H1 (cell line): ENCODE data around the gene FBP1. TPM values are rescaled to one million over a fixed set of nuclear protein-coding genes. Genes with fewer than 3 reads are reported as not detected.

Experiments used
- CTCF ChIA-PET: fragments of 300-600 bp; sonication (Branson Sonifier 250); formaldehyde crosslinking; loops from one replicate; lab custom pipeline; 2021; ENCODE audit not compliant: partially characterized antibody; lab: Charles Lee
- POLR2A ChIA-PET: fragments of 300-600 bp; sonication (Branson Sonifier 250); formaldehyde crosslinking; loops from one replicate; lab custom pipeline; 2021; ENCODE audit warnings: inconsistent platforms; ENCODE audit not compliant: partially characterized antibody; lab: Charles Lee
- DNase-seq, 2 experiments: peaks; one replicate each; pipeline versions ENCODE4 v3.0.0 to v3.0.0-alpha.2; 2010 to 2022; ENCODE audit warnings: low spot score in 2 of 2, low read depth in 1 of 2, mixed read lengths in 1 of 2
- FAIRE-seq: peaks from 2 replicates; lab custom pipeline; 2011; peaks lifted over from hg19 to GRCh38; lab: Jason Lieb, UNC
- H2AFZ ChIP-seq: 2 replicates; pipeline ENCODE4 v1.8.1; 2012; ENCODE audit warnings: low read length, inconsistent platforms
- H2AK5ac ChIP-seq: 2 replicates; pipeline ENCODE4 v1.6.1; 2013; ENCODE audit warnings: low read depth, low read length
- H2BK120ac ChIP-seq: replicated peaks from 2 replicates; pipeline ENCODE3; 2013; ENCODE audit warnings: low read depth, low read length, inconsistent platforms
- H2BK12ac ChIP-seq: 2 replicates; pipeline ENCODE4 v1.6.1; 2013; ENCODE audit warnings: low read depth, low read length
- H2BK15ac ChIP-seq: 2 replicates; pipeline ENCODE4 v1.6.1; 2013; ENCODE audit warnings: low read length
- H2BK20ac ChIP-seq: 2 replicates; pipeline ENCODE4 v1.6.1; 2013; ENCODE audit warnings: low read length
- H2BK5ac ChIP-seq: 2 replicates; pipeline ENCODE4 v1.6.1; 2013; ENCODE audit warnings: low read depth, low read length
- H3K14ac ChIP-seq: 2 replicates; pipeline ENCODE4 v1.6.1; 2013; ENCODE audit warnings: inconsistent platforms; ENCODE audit not compliant: insufficient read length
- H3K18ac ChIP-seq: 2 replicates; pipeline ENCODE4 v1.6.1; 2013; ENCODE audit warnings: low read length; ENCODE audit errors: extremely low read depth
- H3K23ac ChIP-seq: 2 replicates; pipeline ENCODE4 v1.6.1; 2013; ENCODE audit warnings: inconsistent platforms; ENCODE audit not compliant: insufficient read length
- H3K23me2 ChIP-seq: 2 replicates; pipeline ENCODE4 v1.6.1; 2013; ENCODE audit warnings: low read depth, low read length
- H3K27ac ChIP-seq: 2 replicates; pipeline ENCODE4 v1.6.1; 2011; ENCODE audit warnings: low read depth, low read length, inconsistent platforms
- H3K27me3 ChIP-seq, 4 experiments: replicated peaks in 1 of 4; 1 replicate in 1 of 4; 2 replicates in 3 of 4; pipeline versions ENCODE4 v1.6.1 to v1.8.1; 2011 to 2013; ENCODE audit warnings: low read length in 3 of 4, mild to moderate bottlenecking in 3 of 4, inconsistent platforms in 2 of 4, mixed read lengths in 2 of 4, moderate library complexity in 1 of 4; ENCODE audit not compliant: control insufficient read depth in 3 of 4, insufficient read depth in 3 of 4; ENCODE audit errors: extremely low read depth in 1 of 4
- H3K36me3 ChIP-seq, 4 experiments: 2 replicates each; pipeline versions ENCODE4 v1.6.1 to v1.8.1; 2011 to 2013; ENCODE audit warnings: mild to moderate bottlenecking in 4 of 4, low read length in 3 of 4, moderate library complexity in 2 of 4, control low read depth in 1 of 4, inconsistent platforms in 1 of 4; ENCODE audit not compliant: insufficient read depth in 4 of 4, control insufficient read depth in 2 of 4
- H3K4ac ChIP-seq: replicated peaks from 2 replicates; pipeline ENCODE3; 2013; ENCODE audit warnings: low read length, low read depth, mixed read lengths, inconsistent platforms; ENCODE audit not compliant: insufficient read length
- H3K4me1 ChIP-seq, 4 experiments: replicated peaks in 1 of 4; 1 replicate in 1 of 4; 2 replicates in 3 of 4; pipeline versions ENCODE4 v1.6.1 to v1.8.1; 2011 to 2013; ENCODE audit warnings: low read length in 3 of 4, inconsistent platforms in 2 of 4, mixed read lengths in 1 of 4; ENCODE audit not compliant: insufficient read depth in 4 of 4, control insufficient read depth in 3 of 4
- H3K4me2 ChIP-seq, 2 experiments: 2 replicates each; pipeline versions ENCODE4 v1.6.1 to v1.8.1; 2011 to 2013; ENCODE audit warnings: low read depth in 2 of 2, low read length in 2 of 2, control low read depth in 1 of 2, inconsistent platforms in 1 of 2, mild to moderate bottlenecking in 1 of 2; ENCODE audit not compliant: insufficient read depth in 1 of 2
- H3K4me3 ChIP-seq, 4 experiments: fragments of 200-600, 300-600 bp in 1 of 4; sonication (generic), shearing (Covaris generic), sonication (Bioruptor Twin) in 1 of 4; 2 replicates each; pipeline versions ENCODE4 v1.5.1 to v1.8.1; 2011 to 2016; ENCODE audit warnings: low read length in 4 of 4, low read depth in 3 of 4, control low read depth in 2 of 4, inconsistent platforms in 2 of 4, mild to moderate bottlenecking in 2 of 4, mixed read lengths in 1 of 4, moderate library complexity in 1 of 4; ENCODE audit not compliant: insufficient read depth in 2 of 4; ENCODE audit errors: extremely low read depth in 1 of 4
- H3K56ac ChIP-seq: replicated peaks from 2 replicates; pipeline ENCODE3; 2013; ENCODE audit warnings: low read depth, mild to moderate bottlenecking, mixed read lengths, low read length, inconsistent platforms; ENCODE audit not compliant: insufficient read length
- H3K79me1 ChIP-seq: 2 replicates; pipeline ENCODE4 v1.6.1; 2013; ENCODE audit warnings: low read depth, low read length, control low read depth
- H3K79me2 ChIP-seq, 2 experiments: 2 replicates each; pipeline versions ENCODE4 v1.6.1 to v1.8.1; 2012 to 2013; ENCODE audit warnings: low read length in 2 of 2, mild to moderate bottlenecking in 2 of 2, inconsistent platforms in 1 of 2; ENCODE audit not compliant: insufficient read depth in 2 of 2, control insufficient read depth in 1 of 2
- H3K9ac ChIP-seq, 4 experiments: replicated peaks in 1 of 4; 1 replicate in 1 of 4; 2 replicates in 3 of 4; pipeline versions ENCODE4 v1.6.1 to v1.8.1; 2011 to 2013; ENCODE audit warnings: low read depth in 3 of 4, low read length in 3 of 4, control low read depth in 2 of 4, mild to moderate bottlenecking in 2 of 4, moderate library complexity in 2 of 4, inconsistent platforms in 1 of 4; ENCODE audit errors: extremely low read depth in 1 of 4
- H3K9me3 ChIP-seq, 2 experiments: 2 replicates each; pipeline versions ENCODE4 v1.6.1 to v1.8.1; 2012 to 2013; ENCODE audit warnings: mild to moderate bottlenecking in 2 of 2, moderate library complexity in 2 of 2, control low read depth in 1 of 2, inconsistent platforms in 1 of 2, low read depth in 1 of 2, low read length in 1 of 2, mixed read lengths in 1 of 2; ENCODE audit not compliant: insufficient read depth in 2 of 2
- H4K20me1 ChIP-seq, 2 experiments: replicated peaks in 1 of 2; 2 replicates each; pipeline versions ENCODE3 to v1.8.1; 2011 to 2013; ENCODE audit warnings: inconsistent platforms in 2 of 2, low read length in 2 of 2, mild to moderate bottlenecking in 1 of 2; ENCODE audit not compliant: insufficient read depth in 2 of 2, control insufficient read depth in 1 of 2
- H4K5ac ChIP-seq: 2 replicates; pipeline ENCODE4 v1.6.1; 2013; ENCODE audit warnings: low read length, low read depth, mixed read lengths, inconsistent platforms; ENCODE audit not compliant: insufficient read length
- H4K8ac ChIP-seq: 2 replicates; pipeline ENCODE4 v1.8.0; 2013; ENCODE audit warnings: mild to moderate bottlenecking, moderate library complexity, low read length, inconsistent platforms; ENCODE audit not compliant: insufficient read depth; ENCODE audit errors: extremely low read depth
- H4K91ac ChIP-seq: replicated peaks from 2 replicates; pipeline ENCODE3; 2013; ENCODE audit warnings: low read length, mixed read lengths, inconsistent platforms; ENCODE audit not compliant: insufficient read length
- CHD1 ChIP-seq: IDR thresholded peaks from 2 replicates; pipeline ENCODE4 v1.6.1; 2012; ENCODE audit warnings: low read depth, low read length, improper control_type of control experiment
- FOSL1 ChIP-seq: IDR thresholded peaks from 2 replicates; pipeline ENCODE4 v1.6.1; 2011; ENCODE audit warnings: mild to moderate bottlenecking, low read depth, low read length, moderate library complexity; ENCODE audit not compliant: insufficient read depth
- GABPA ChIP-seq: IDR thresholded peaks from 2 replicates; pipeline ENCODE4 v1.6.1; 2011; ENCODE audit warnings: mild to moderate bottlenecking, low read length, moderate library complexity, borderline replicate concordance; ENCODE audit not compliant: insufficient read depth
- GTF2F1 ChIP-seq: IDR thresholded peaks from 2 replicates; pipeline ENCODE4 v1.6.1; 2012; ENCODE audit warnings: low read depth, low read length, improper control_type of control experiment, borderline replicate concordance
- HDAC2 ChIP-seq, 2 experiments: fragments of 300-600 bp in 1 of 2; sonication (generic) in 1 of 2; IDR thresholded peaks; 2 replicates each; pipeline ENCODE4 v1.6.1; 2011 to 2012; ENCODE audit warnings: low read depth in 2 of 2, low read length in 2 of 2, mild to moderate bottlenecking in 2 of 2, moderate library complexity in 2 of 2, borderline replicate concordance in 1 of 2, inconsistent platforms in 1 of 2
- KDM1A ChIP-seq: fragments of 200-600, 300-600 bp; sonication (generic); IDR thresholded peaks from 2 replicates; pipeline ENCODE4 v1.7.1; 2016; ENCODE audit warnings: mild to moderate bottlenecking, low read length, borderline replicate concordance
- POU5F1 ChIP-seq: IDR thresholded peaks from 2 replicates; pipeline ENCODE4 v1.6.1; 2011; ENCODE audit warnings: low read depth, mild to moderate bottlenecking, low read length, moderate library complexity
- RBBP5 ChIP-seq: IDR thresholded peaks from 2 replicates; pipeline ENCODE4 v1.7.1; 2012; ENCODE audit warnings: low read depth, mild to moderate bottlenecking, inconsistent platforms, low read length, moderate library complexity, borderline replicate concordance
- SAP30 ChIP-seq: fragments of 300-600 bp; sonication (generic); IDR thresholded peaks from 2 replicates; pipeline ENCODE4 v1.7.1; 2012; ENCODE audit warnings: low read length, moderate library complexity, mild to moderate bottlenecking, inconsistent platforms; ENCODE audit not compliant: insufficient read depth, insufficient replicate concordance
- SIRT6 ChIP-seq: IDR thresholded peaks from one replicate; pipeline ENCODE4 v1.7.1; 2012; ENCODE audit warnings: low read length, inconsistent platforms
- SUZ12 ChIP-seq: fragments of 200-600 bp; sonication (generic); IDR thresholded peaks from 2 replicates; pipeline ENCODE4 v1.6.1; 2012; ENCODE audit warnings: mild to moderate bottlenecking, inconsistent platforms, low read length, moderate library complexity, mixed read lengths
- ZNF274 ChIP-seq: IDR thresholded peaks from 2 replicates; pipeline ENCODE4 v1.7.0; 2012; ENCODE audit warnings: low read length, borderline replicate concordance; ENCODE audit errors: extremely low read depth
- WGBS, 2 experiments: shearing (Covaris generic) in 1 of 2; methylation state at CpG; one replicate each; pipeline versions ENCODE4 v1.1.6 to v1.1.7; 2013 to 2015; ENCODE audit warnings: low lambda C conversion rate in 2 of 2, mixed read lengths in 2 of 2, inconsistent platforms in 1 of 2, low coverage in 1 of 2, missing lambda C conversion rate in 1 of 2; ENCODE audit not compliant: insufficient replicate concordance in 2 of 2, insufficient coverage in 1 of 2, insufficient read length in 1 of 2; ENCODE audit errors: extremely low coverage in 1 of 2, missing lambda C conversion rate in 1 of 2; 5-methylcytosine and 5-hydroxymethylcytosine counted together
- polyA plus RNA-seq, 7 experiments: library from polyadenylated mRNA; depleted of rRNA in 3 of 7; stranded (reverse) in 5 of 7; unstranded in 2 of 7; fragments of >200 nt in 5 of 7; fragments of 200-250 nt in 2 of 7; gene quantifications; 1 replicate in 5 of 7; 2 replicates in 1 of 7; 4 replicates in 1 of 7; pipeline versions ENCODE4 v1.2.1 to v1.2.3, GENCODE V29; 2011 to 2013; ENCODE audit warnings: missing spikeins in 2 of 7, mixed read lengths in 2 of 7
- total RNA-seq: library from RNA; stranded (reverse); fragmentation: NEBNext Ultra II Directional; extraction: Animal tissue kit (Norgen Biotek cat#: 25700); gene quantifications from 2 replicates; pipeline ENCODE4 v1.2.1, GENCODE V29; 2021
- TF ChIP-seq, protein P1 (sequence below): IDR thresholded peaks from 2 replicates; pipeline ENCODE4 v1.6.1; 2011; ENCODE audit warnings: low read depth, mild to moderate bottlenecking, low read length; ENCODE audit not compliant: insufficient read depth

FBP1 gene
- total and polyA plus RNA-seq, 2 of the 8 experiments (the other 6 are each of a cell fraction or from before 2014, with no cell fraction given), result 1.0 to 4.1 TPM

GRCh38 chr9:94560237-94560636, 79.1 kb downstream of the FBP1 start:
- Histone ChIP-seq H3K79me2 (peaks cover 0 to 22% of the 10 kb centered on the region in 2 experiments; a peak in 2 of 4 replicates), H4K5ac (no peak overlapping the region), H3K18ac (no peak overlapping the region), H3K79me1 (no peaks in the 10 kb centered on the region), H3K14ac (no peak overlapping the region), H3K23ac (no peak overlapping the region), H3K23me2 (peaks cover 3% of the 10 kb centered on the region; the same call in 1 of the 2 replicates), H3K4me3 (no peak overlapping the region), H4K91ac (no peak overlapping the region), H2BK12ac (no peak overlapping the region), H3K27me3 (no peaks in the 10 kb centered on the region; a peak in 1 of 7 replicates), H2AK5ac (no peak overlapping the region), H3K27ac (no peak overlapping the region), H3K9me3 (no peaks in the 10 kb centered on the region), H3K36me3 (peaks cover 2 to 8% (median 6%) of the 10 kb centered on the region in 4 experiments; a peak in 4 of 8 replicates), H3K4me2 (no peak overlapping the region), H2BK120ac (no peak overlapping the region), H2BK5ac (no peak overlapping the region), H2BK20ac (no peak overlapping the region), H2BK15ac (no peak overlapping the region), H3K9ac (no peak overlapping the region), H4K20me1 (no peaks in the 10 kb centered on the region), H2AFZ (no peak overlapping the region), H4K8ac (no peak overlapping the region), H3K4me1 (no peaks in the 10 kb centered on the region), H3K4ac (no peak overlapping the region), H3K56ac (no peak overlapping the region)
- FAIRE-seq (no peak), DNase-seq (no peak)
- WGBS, 2 experiments, result 89% methylated on average over 6 of the region's 6 CpGs; no CpG with 5 or more reads in 1 of the 2 experiments
- ChIA-PET CTCF (interaction anchor here (1.2 kb wide), 1 partner anchor 66 kb away, joined by 3 read pairs; no protein-coding TSS in a partner anchor), POLR2A (interaction anchor here (1.6 to 2.0 kb wide), 2 partner anchors 10 to 12 kb away, joined by 4 to 5 read pairs; no protein-coding TSS in a partner anchor)
- no peak for TF ChIP-seq SAP30
- TF ChIP-seq POU5F1, result no peak
- TF ChIP-seq ZNF274, result no peak
- TF ChIP-seq SIRT6, result no peak
- TF ChIP-seq, protein P1, sequence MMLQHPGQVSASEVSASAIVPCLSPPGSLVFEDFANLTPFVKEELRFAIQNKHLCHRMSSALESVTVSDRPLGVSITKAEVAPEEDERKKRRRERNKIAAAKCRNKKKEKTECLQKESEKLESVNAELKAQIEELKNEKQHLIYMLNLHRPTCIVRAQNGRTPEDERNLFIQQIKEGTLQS, result no peak
- TF ChIP-seq GABPA, result no peak
- no peak for TF ChIP-seq CHD1
- no peak for TF ChIP-seq GTF2F1
- TF ChIP-seq KDM1A, result no peak
- no peak for TF ChIP-seq RBBP5
- TF ChIP-seq HDAC2 (IDR thresholded peaks at IDR 0.05; ENCODE audit: borderline replicate concordance in 1 of 2, low read depth in 2 of 2, low read length in 2 of 2), result no peak
- no peak for TF ChIP-seq FOSL1
- no peak for TF ChIP-seq SUZ12
